Left lung (tissue), 10 donors: ENCODE data around the gene FGF8. TPM values are rescaled to one million over a fixed set of nuclear protein-coding genes. Genes with fewer than 3 reads are reported as not detected.

ENCODE experiments used
- ATAC-seq: fragments of 200-7000 bp; cut with Tn5 transposase; one replicate; pipeline ENCODE4 v1.9.1; 2020; ENCODE audit warnings: moderate library complexity
- DNase-seq, 4 donors: peaks; one replicate each; pipeline ENCODE4 v3.0.0-alpha.2; 2013 to 2020
- H3K27ac ChIP-seq, 2 donors: fragments of 200-600 bp; sonication (generic) in 1 of 2; one replicate each; pipeline versions ENCODE4 v1.5.0 to v1.8.0; 2020 to 2021
- H3K27me3 ChIP-seq, 2 donors: fragments of 200-600 bp; sonication (generic) in 1 of 2; one replicate each; pipeline versions ENCODE4 v1.5.0 to v1.8.0; 2020 to 2021
- H3K36me3 ChIP-seq, 2 donors: fragments of 200-600 bp; sonication (generic) in 1 of 2; one replicate each; pipeline versions ENCODE4 v1.5.0 to v1.8.0; 2020 to 2021
- H3K4me1 ChIP-seq, 2 donors: fragments of 200-600 bp; one replicate each; pipeline ENCODE4 v1.8.0; 2021
- H3K4me3 ChIP-seq, 2 donors: fragments of 200-600 bp; sonication (generic) in 1 of 2; one replicate each; pipeline versions ENCODE4 v1.5.0 to v1.8.0; 2020 to 2021; ENCODE audit warnings: mild to moderate bottlenecking in 1 of 2
- H3K9me3 ChIP-seq, 2 donors: fragments of 200-600 bp; sonication (generic) in 1 of 2; one replicate each; pipeline versions ENCODE4 v1.5.0 to v1.8.0; 2020 to 2021
- CTCF ChIP-seq, 2 donors: fragments of 200-600 bp; sonication (generic) in 1 of 2; IDR thresholded peaks; one replicate each; pipeline versions ENCODE4 v1.5.0 to v1.8.0; 2021; ENCODE audit warnings: antibody characterized with exemption in 2 of 2
- intact Hi-C, 2 donors: fragments of 100-400 bp; cut with DNase I; formaldehyde crosslinking; loops; one replicate each; pipeline versions ENCODE4 v1.11.2 to v1.14.2; 2022
- polyA plus RNA-seq, 6 donors: library from polyadenylated mRNA; unstranded; fragments of 120-200 nt; gene quantifications; one replicate each; pipeline ENCODE4 v1.2.1, GENCODE V29; 2013; ENCODE audit not compliant: insufficient read length in 6 of 6
- total RNA-seq, 2 donors: library from RNA; stranded (reverse); fragmentation: NEBNext Ultra II Directional; extraction: Animal tissue kit (Norgen Biotek cat#: 25700); gene quantifications; one replicate each; pipeline ENCODE4 v1.2.1, GENCODE V29; 2021
- donor health status: DM: no; HTN: yes; CAD: no.
- donor health status: DM: no; HTN: no; CAD: no.

The FGF8 gene
- total and polyA plus RNA-seq, 8 donors, result 0.15 TPM; not detected in 7

GRCh38 chr10:101781984-101782810 is 6.3 kb upstream of the FGF8 start:
- peaks cover 0 to 23% of the 10 kb centered on the region in 2 donors for H3K36me3 ChIP-seq
- H3K4me1 ChIP-seq, result peaks cover 20 to 59% of the 10 kb centered on the region in 2 donors
- TF ChIP-seq CTCF (IDR thresholded peaks at IDR 0.05), result no peak
- no peaks in the 10 kb centered on the region for H3K9me3 ChIP-seq
- DNase-seq, result peak in 1 of 4 donors; percentile 59
- H3K27ac ChIP-seq, result no peak overlapping the region
- H3K27me3 ChIP-seq, result peaks cover under 1 to 31% of the 10 kb centered on the region in 2 donors
- peak overlapping the region; percentile 61 to 62 for H3K4me3 ChIP-seq
- intact Hi-C loops, result no loop called here
- ATAC-seq, result no peak

DNA sequence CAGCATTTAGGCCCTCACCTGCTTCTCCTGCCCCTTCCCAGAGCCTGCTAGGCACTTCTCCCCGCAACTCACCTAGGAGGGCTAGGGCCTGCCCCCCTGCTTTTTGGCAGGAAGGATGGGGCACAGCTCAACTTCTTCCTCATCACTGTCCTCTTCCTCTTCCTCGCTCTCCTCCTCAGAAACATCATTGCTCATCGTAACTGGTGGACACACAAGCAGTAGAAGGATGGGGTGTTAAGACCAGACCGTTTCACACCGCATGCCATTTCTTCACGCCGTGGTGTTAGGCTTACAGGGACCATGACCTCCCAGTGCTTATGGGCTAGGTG is 5.7 kb upstream of the FGF8 start:
- H3K4me3 ChIP-seq, result no peak overlapping the region
- no peaks in the 10 kb centered on the region for H3K9me3 ChIP-seq
- peaks cover 5 to 37% of the 10 kb centered on the region in 2 donors for H3K27me3 ChIP-seq
- ATAC-seq, result no peak
- no peak for TF ChIP-seq CTCF (IDR thresholded peaks at IDR 0.05)
- H3K36me3 ChIP-seq, result peaks cover 0 to 17% of the 10 kb centered on the region in 2 donors
- peak in 1 of 4 donors; percentile 33 for DNase-seq
- peaks cover 20 to 59% of the 10 kb centered on the region in 2 donors for H3K4me1 ChIP-seq
- no peak overlapping the region for H3K27ac ChIP-seq
- intact Hi-C loops, result no loop called here

- Histone ChIP-seq H3K4me1 (peaks cover 23 to 65% of the 10 kb centered on the region in 2 donors), H3K36me3 (peaks cover 0 to 11% of the 10 kb centered on the region in 2 donors), H3K9me3 (no peaks in the 10 kb centered on the region), H3K27me3 (peaks cover 10 to 43% of the 10 kb centered on the region in 2 donors), H3K27ac (no peak overlapping the region), H3K4me3 (no peak overlapping the region)
- ATAC-seq, result peak; percentile 62
- DNase-seq, result peak in 3 of 4 donors; percentile 60 to 90 (median 64)
- TF ChIP-seq CTCF (IDR thresholded peaks at IDR 0.05), result peak; percentile 92 to 95
- intact Hi-C loops, result no loop called here
These were observed 5.1 kb upstream of the FGF8 start for GRCh38 chr10:101780818-101781654.

- Histone ChIP-seq H3K27me3 (peaks cover 17 to 50% of the 10 kb centered on the region in 2 donors), H3K4me1 (peaks cover 23 to 71% of the 10 kb centered on the region in 2 donors), H3K4me3 (peak overlapping the region; percentile 24 to 40), H3K9me3 (no peaks in the 10 kb centered on the region), H3K36me3 (peaks cover 0 to 4% of the 10 kb centered on the region in 2 donors), H3K27ac (no peak overlapping the region)
- ATAC-seq (no peak), DNase-seq (no peak)
- intact Hi-C loops, result no loop called here
- TF ChIP-seq CTCF (IDR thresholded peaks at IDR 0.05), result no peak
These were observed 4.4 kb upstream of the FGF8 start for GRCh38 chr10:101780187-101780817.
